A673 (cell line): ENCODE results near the gene MYO1C.

Experiments used
- CTCF ChIP-seq: fragments of 300-800, 200-600 bp; sonication (generic); conservative IDR thresholded peaks from 2 replicates; pipeline ENCODE4 v1.5.1; 2017; ENCODE audit warnings: low read depth, mild to moderate bottlenecking, antibody characterized with exemption, low read length, moderate library complexity, mixed read lengths
- EZH2 ChIP-seq: fragments of 200-600 bp; sonication (generic); IDR thresholded peaks from 2 replicates; pipeline ENCODE4 v1.6.1; 2017; ENCODE audit warnings: borderline replicate concordance, low read depth, mild to moderate bottlenecking, mixed read lengths, antibody characterized with exemption, low read length; ENCODE audit not compliant: poor library complexity, severe bottlenecking

DNA sequence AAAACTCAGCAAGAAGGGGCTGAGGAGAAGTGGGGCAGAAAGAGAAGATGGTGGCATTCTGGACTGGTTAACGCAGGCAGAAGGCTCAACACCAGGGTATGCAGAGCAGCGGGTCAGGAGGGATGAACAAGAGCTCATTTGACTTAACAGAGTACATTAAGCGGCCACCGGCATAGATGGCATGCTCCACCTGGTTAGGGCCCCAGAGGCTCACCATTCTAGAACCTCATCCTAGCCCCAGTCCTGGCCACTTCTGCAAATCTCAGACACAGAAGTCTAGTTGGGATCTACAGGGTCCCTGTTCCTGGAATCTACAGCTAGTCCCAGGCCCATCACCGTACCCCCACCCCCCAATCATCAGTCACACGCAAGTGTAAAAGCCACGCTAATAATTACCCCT is 1.7 kb upstream of the MYO1C start:
- TF ChIP-seq CTCF (no peak), EZH2 (no peak)
